K562 (cell line): Measurements from ENCODE around the gene TRAF3IP1. TPM values are rescaled to one million over a fixed set of nuclear protein-coding genes. Genes with fewer than 3 reads are reported as not detected.

Experiments used
- ATAC-seq: fragments of 200-7000 bp; cut with Tn5 transposase; 3 replicates; pipeline ENCODE4 v1.9.1; 2020; ENCODE audit warnings: moderate library complexity
- BruUV-seq: library from RNA; stranded (reverse); fragments of 400-500 nt; replicated peaks from 2 replicates; lab custom pipeline; 2021; lab: Mats Ljungman, UMichigan
- CTCF ChIA-PET: fragments of 300-600 bp; formaldehyde crosslinking; extraction: SDS; loops from one replicate; lab custom pipeline; 2021; ENCODE audit warnings: low intra/inter-chr PET ratio; lab: Yijun Ruan, JAX
- POLR2A ChIA-PET: fragments of 300-600, 350-650 bp; sonication (Branson Sonifier 250); formaldehyde crosslinking; extraction: SDS; loops from one replicate; lab custom pipeline; 2021; ENCODE audit warnings: antibody characterized with exemption, inconsistent platforms; lab: Yijun Ruan, JAX
- DNase-seq, 4 experiments: peaks; one replicate each; pipeline versions ENCODE4 v3.0.0 to v3.0.0-alpha.2; 2011 to 2018; ENCODE audit warnings: low spot score in 3 of 4, mixed read lengths in 3 of 4; ENCODE audit errors: extremely low read depth in 1 of 4
- FAIRE-seq: peaks from 2 replicates; lab custom pipeline; 2011; peaks lifted over from hg19 to GRCh38; lab: Jason Lieb, UNC
- H2AFZ ChIP-seq: 2 replicates; pipeline ENCODE4 v1.6.0; 2011; ENCODE audit warnings: low read depth, low read length, control low read depth, inconsistent platforms
- H3K27ac ChIP-seq: fragments of 200-600 bp; 3 replicates; pipeline ENCODE4 v1.8.0; 2011; ENCODE audit warnings: low read depth, mild to moderate bottlenecking, control low read depth, inconsistent platforms, low read length, moderate library complexity, mixed read lengths; ENCODE audit errors: extremely low read depth
- H3K27me3 ChIP-seq, 2 experiments: fragments of 300-600 bp in 1 of 2; 2 replicates in 1 of 2; 3 replicates in 1 of 2; pipeline versions ENCODE4 v1.6.0 to v1.8.0; 2011; ENCODE audit warnings: inconsistent platforms in 2 of 2, low read length in 2 of 2, mild to moderate bottlenecking in 1 of 2, mixed read lengths in 1 of 2, moderate library complexity in 1 of 2; ENCODE audit not compliant: control insufficient read depth in 2 of 2, insufficient read depth in 2 of 2
- H3K36me3 ChIP-seq: fragments of 300-600 bp; 3 replicates; pipeline ENCODE4 v1.8.0; 2011; ENCODE audit warnings: mild to moderate bottlenecking, low read length, inconsistent platforms; ENCODE audit not compliant: control insufficient read depth, insufficient read depth
- H3K4me1 ChIP-seq, 2 experiments: fragments of 200-600 bp in 1 of 2; replicated peaks in 1 of 2; 2 replicates in 1 of 2; 3 replicates in 1 of 2; pipeline versions ENCODE4 v1.5.1 to v1.8.0; 2011; ENCODE audit warnings: inconsistent platforms in 2 of 2, low read length in 2 of 2, mild to moderate bottlenecking in 1 of 2, mixed read lengths in 1 of 2, moderate library complexity in 1 of 2; ENCODE audit not compliant: control insufficient read depth in 2 of 2, insufficient read depth in 2 of 2
- H3K4me2 ChIP-seq: 2 replicates; pipeline ENCODE4 v1.6.1; 2011; ENCODE audit warnings: low read length, control low read depth, inconsistent platforms, mixed read lengths; ENCODE audit not compliant: insufficient read depth
- H3K4me3 ChIP-seq: fragments of 200-600 bp; sonication (generic), shearing (Covaris generic); 2 replicates; pipeline ENCODE4 v1.5.1; 2016; ENCODE audit warnings: control low read depth, inconsistent platforms
- H3K79me2 ChIP-seq: fragments of 200-600 bp; 3 replicates; pipeline ENCODE4 v1.8.0; 2011; ENCODE audit warnings: low read length, inconsistent platforms; ENCODE audit not compliant: control insufficient read depth, insufficient read depth
- H3K9ac ChIP-seq, 2 experiments: 2 replicates each; pipeline versions ENCODE4 v1.6.0 to v1.6.1; 2011; ENCODE audit warnings: low read depth in 2 of 2, low read length in 2 of 2, control low read depth in 1 of 2, inconsistent platforms in 1 of 2, mild to moderate bottlenecking in 1 of 2, mixed read lengths in 1 of 2; ENCODE audit not compliant: insufficient read depth in 1 of 2
- H3K9me1 ChIP-seq: one replicate; pipeline ENCODE4 v1.6.0; 2011; ENCODE audit warnings: inconsistent platforms, mild to moderate bottlenecking, low read length, moderate library complexity; ENCODE audit not compliant: control insufficient read depth, insufficient read depth
- H3K9me3 ChIP-seq: replicated peaks from 2 replicates; pipeline ENCODE4 v1.5.1; 2011; ENCODE audit warnings: low read depth, low read length, inconsistent platforms; ENCODE audit not compliant: control insufficient read depth, insufficient read depth
- H4K20me1 ChIP-seq: replicated peaks from 2 replicates; pipeline ENCODE4 v1.6.1; 2011; ENCODE audit warnings: low read length, inconsistent platforms, mixed read lengths; ENCODE audit not compliant: control insufficient read depth, insufficient read depth
- HDGF ChIP-seq: fragments of 450-650 bp; IDR thresholded peaks from 2 replicates; pipeline ENCODE4 v1.6.1; 2016
- JUNB ChIP-seq: fragments of 450-650 bp; formaldehyde crosslinking; conservative IDR thresholded peaks from 2 replicates; pipeline ENCODE4 v1.4.0; 2020; ENCODE audit warnings: mild to moderate bottlenecking
- NFXL1 ChIP-seq: fragments of 450-650 bp; formaldehyde crosslinking; IDR thresholded peaks from 2 replicates; pipeline ENCODE4 v1.4.0; 2021; ENCODE audit warnings: mild to moderate bottlenecking
- RBFOX2 ChIP-seq: fragments of 200-400 bp; formaldehyde crosslinking; IDR thresholded peaks from 2 replicates; pipeline ENCODE4 v1.6.1; 2017; ENCODE audit warnings: low read depth, mild to moderate bottlenecking, low read length, moderate library complexity
- RNF2 ChIP-seq: sonication (generic); IDR thresholded peaks from 2 replicates; pipeline ENCODE4 v1.6.1; 2016
- TAF7 ChIP-seq: fragments of 450-650 bp; IDR thresholded peaks from 2 replicates; pipeline ENCODE4 v1.6.1; 2016; ENCODE audit warnings: missing genetic modification characterization, missing compliant biosample characterization
- ZC3H4 ChIP-seq: sonication (generic); formaldehyde crosslinking; IDR thresholded peaks from 2 replicates; pipeline ENCODE4 v1.9.0; 2021; ENCODE audit warnings: missing genetic modification reagents, borderline replicate concordance
- ZNF165 ChIP-seq: fragments of 250-450 bp; sonication (Bioruptor Pico); IDR thresholded peaks from 2 replicates; pipeline ENCODE4 v1.4.0; 2020; ENCODE audit warnings: borderline replicate concordance
- ZNF212 ChIP-seq: fragments of 450-650 bp; formaldehyde crosslinking; IDR thresholded peaks from 2 replicates; pipeline ENCODE4 v1.4.0; 2020; ENCODE audit warnings: mild to moderate bottlenecking
- ZNF217 ChIP-seq: sonication (generic); formaldehyde crosslinking; IDR thresholded peaks from 2 replicates; pipeline ENCODE4 v1.8.0; 2022; ENCODE audit warnings: mild to moderate bottlenecking, missing genetic modification reagents
- ZNF311 ChIP-seq: fragments of 250-450 bp; sonication (Bioruptor Pico); IDR thresholded peaks from 2 replicates; pipeline ENCODE4 v1.4.0; 2020; ENCODE audit warnings: mild to moderate bottlenecking, moderate library complexity
- WGBS: fragments of 100-300 bp; shearing (Covaris generic); methylation state at CpG from one replicate; pipeline ENCODE4 v1.1.6; 2016; ENCODE audit warnings: low coverage, mixed read lengths; ENCODE audit not compliant: insufficient coverage; ENCODE audit errors: missing lambda C conversion rate; 5-methylcytosine and 5-hydroxymethylcytosine counted together
- in situ Hi-C: fragments of 300-500 bp; cut with MboI; formaldehyde crosslinking; loops from 4 replicates; pipeline ENCODE4 v1.15.0; 2018; ENCODE audit warnings: inconsistent platforms, mixed read lengths
- intact Hi-C: fragments of 100-400 bp; cut with micrococcal nuclease; formaldehyde crosslinking; loops from 2 replicates; pipeline ENCODE4 v1.14.2; 2022
- polyA plus RNA-seq, 8 experiments: library from polyadenylated mRNA; depleted of rRNA in 4 of 8; stranded (reverse) in 5 of 8; unstranded in 3 of 8; fragments of >200 nt; fragmentation: Nextera tagmentation in 2 of 8; fragmentation: Illumina TruSeq in 1 of 8; extraction: Ambion mirVana in 2 of 8; extraction: Trizol in 1 of 8; gene quantifications; 2 replicates each; pipeline versions ENCODE4 v1.2.1 to v1.2.3, GENCODE V29; 2011 to 2014; ENCODE audit warnings: inconsistent platforms in 1 of 8, missing spikeins in 1 of 8
- total RNA-seq, 7 experiments: library from RNA; depleted of rRNA in 6 of 7; stranded (reverse); fragments of >200 nt in 6 of 7; fragmentation: Illumina TruSeq in 2 of 7; extraction: Trizol in 2 of 7; gene quantifications; 2 replicates each; pipeline versions ENCODE4 v1.2.1 to v1.2.3, GENCODE V29; 2011 to 2021; ENCODE audit warnings: low replicate concordance in 1 of 7
- TF ChIP-seq, protein P1 (sequence below): fragments of 450-650 bp; formaldehyde crosslinking; IDR thresholded peaks from 2 replicates; pipeline ENCODE4 v1.4.0; 2020; ENCODE audit warnings: mild to moderate bottlenecking, moderate library complexity
- TF ChIP-seq, protein P2 (sequence below): sonication (generic); formaldehyde crosslinking; IDR thresholded peaks from 2 replicates; pipeline ENCODE4 v1.8.0; 2022; ENCODE audit warnings: missing genetic modification reagents, mild to moderate bottlenecking, moderate library complexity, borderline replicate concordance
- TF ChIP-seq, protein P3 (sequence below): fragments of 450-650 bp; IDR thresholded peaks from 2 replicates; pipeline ENCODE4 v1.6.1; 2016; ENCODE audit warnings: borderline replicate concordance
- TF ChIP-seq, protein P4 (sequence below): fragments of 250-450 bp; sonication (Bioruptor Pico); IDR thresholded peaks from 2 replicates; pipeline ENCODE4 v1.4.0; 2020

TRAF3IP1 gene
- total and polyA plus RNA-seq, 9 of the 15 experiments (the other 6 are each of a cell fraction or from before 2014, with no cell fraction given): 1.3 to 7.4 (median 3.4) TPM

DNA sequence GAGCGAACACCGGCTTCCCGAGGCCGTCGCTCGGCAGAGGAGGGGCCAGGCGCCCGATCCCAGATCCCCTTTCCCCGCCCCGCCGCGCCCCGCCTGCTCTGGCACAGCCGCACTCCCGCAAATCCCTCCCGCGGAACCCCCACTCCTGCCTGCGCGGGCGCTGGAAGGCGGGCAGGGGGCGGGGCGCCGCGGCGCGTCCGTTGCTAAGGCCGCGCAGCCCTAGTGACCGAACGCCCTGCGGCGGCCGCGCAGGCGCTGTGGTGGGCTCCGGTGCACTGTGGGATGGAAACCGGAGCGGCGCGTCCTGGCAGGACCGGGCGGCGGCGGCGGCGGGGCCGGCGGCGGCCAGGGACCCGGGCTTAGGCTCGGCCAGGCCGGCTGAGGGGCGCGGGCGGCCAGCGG is at the start of gene TRAF3IP1 (continued):
- TF ChIP-seq, protein P1, sequence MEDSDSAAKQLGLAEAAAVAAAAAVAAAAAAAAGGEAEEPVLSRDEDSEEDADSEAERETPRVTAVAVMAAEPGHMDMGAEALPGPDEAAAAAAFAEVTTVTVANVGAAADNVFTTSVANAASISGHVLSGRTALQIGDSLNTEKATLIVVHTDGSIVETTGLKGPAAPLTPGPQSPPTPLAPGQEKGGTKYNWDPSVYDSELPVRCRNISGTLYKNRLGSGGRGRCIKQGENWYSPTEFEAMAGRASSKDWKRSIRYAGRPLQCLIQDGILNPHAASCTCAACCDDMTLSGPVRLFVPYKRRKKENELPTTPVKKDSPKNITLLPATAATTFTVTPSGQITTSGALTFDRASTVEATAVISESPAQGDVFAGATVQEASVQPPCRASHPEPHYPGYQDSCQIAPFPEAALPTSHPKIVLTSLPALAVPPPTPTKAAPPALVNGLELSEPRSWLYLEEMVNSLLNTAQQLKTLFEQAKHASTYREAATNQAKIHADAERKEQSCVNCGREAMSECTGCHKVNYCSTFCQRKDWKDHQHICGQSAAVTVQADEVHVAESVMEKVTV (CRISPR knock-in tag): no peak
- TF ChIP-seq, protein P2, sequence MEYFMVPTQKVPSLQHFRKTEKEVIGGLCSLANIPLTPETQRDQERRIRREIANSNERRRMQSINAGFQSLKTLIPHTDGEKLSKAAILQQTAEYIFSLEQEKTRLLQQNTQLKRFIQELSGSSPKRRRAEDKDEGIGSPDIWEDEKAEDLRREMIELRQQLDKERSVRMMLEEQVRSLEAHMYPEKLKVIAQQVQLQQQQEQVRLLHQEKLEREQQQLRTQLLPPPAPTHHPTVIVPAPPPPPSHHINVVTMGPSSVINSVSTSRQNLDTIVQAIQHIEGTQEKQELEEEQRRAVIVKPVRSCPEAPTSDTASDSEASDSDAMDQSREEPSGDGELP: peak; percentile 28; the same call in 1 of the 2 replicates

DNA sequence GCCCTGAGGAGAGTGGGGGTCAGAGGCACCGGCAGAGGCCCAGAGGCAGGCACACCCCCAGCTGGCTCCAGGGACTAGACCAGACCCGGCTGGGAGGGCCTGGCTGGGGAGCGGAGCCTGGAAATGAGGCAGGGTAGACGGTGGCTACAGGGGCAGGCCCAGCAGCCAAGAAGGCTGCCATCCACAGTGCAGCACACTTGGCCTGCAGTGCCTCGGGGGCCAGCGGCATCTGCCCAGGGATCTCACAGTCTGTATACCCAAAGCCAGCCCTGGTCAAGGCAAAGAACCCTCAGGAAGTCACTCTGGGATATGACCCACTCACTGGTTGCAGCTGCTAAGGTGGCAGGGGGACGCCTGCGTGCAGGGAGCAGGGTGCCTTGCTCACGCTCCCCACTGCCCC is 49.7 kb upstream of the TRAF3IP1 start:
- no peaks in the 10 kb centered on the region for H3K9me3 ChIP-seq
- no peaks in the 10 kb centered on the region for H3K79me2 ChIP-seq
- H3K27me3 ChIP-seq: no peaks in the 10 kb centered on the region
- BruUV-seq: no TSS peak
- in situ Hi-C loops: loop anchor here (25.0 kb wide), 1 partner anchor 408 kb away; the partner anchor contains the start of gene RAMP1
- no peak overlapping the region for H3K4me3 ChIP-seq
- intact Hi-C loops: no loop called here
- ChIA-PET CTCF (no interaction called here), POLR2A (interaction anchor here (0.6 to 1.1 kb wide), 2 partner anchors 9 to 15 kb away, joined by 3 to 4 read pairs; no protein-coding TSS in a partner anchor)
- peaks cover 43% of the 10 kb centered on the region; the same call in 1 of the 3 replicates for H3K36me3 ChIP-seq
- no peaks in the 10 kb centered on the region for H4K20me1 ChIP-seq
- DNase-seq: no peak
- no peaks in the 10 kb centered on the region; a peak in 1 of 5 replicates for H3K4me1 ChIP-seq
- H3K9me1 ChIP-seq: no peaks in the 10 kb centered on the region
- H3K27ac ChIP-seq: no peak overlapping the region
- no peak for FAIRE-seq
- no peak for ATAC-seq
- H3K4me2 ChIP-seq: no peak overlapping the region
- no peak overlapping the region for H2AFZ ChIP-seq
- 94% methylated on average over 6 of the region's 9 CpGs for WGBS
- no peak overlapping the region for H3K9ac ChIP-seq
- TF ChIP-seq HDGF (no peak), ZC3H4 (CRISPR knock-in tag) (no peak), RBFOX2 (no peak), ZNF165 (CRISPR knock-in tag) (no peak), ZNF212 (CRISPR knock-in tag) (no peak), JUNB (CRISPR knock-in tag) (no peak), ZNF311 (CRISPR knock-in tag) (no peak), TAF7 (tag) (no peak), RNF2 (no peak), NFXL1 (CRISPR knock-in tag) (no peak), ZNF217 (CRISPR knock-in tag) (no peak)
- TF ChIP-seq, protein P1 (CRISPR knock-in tag): no peak
- TF ChIP-seq, protein P3, sequence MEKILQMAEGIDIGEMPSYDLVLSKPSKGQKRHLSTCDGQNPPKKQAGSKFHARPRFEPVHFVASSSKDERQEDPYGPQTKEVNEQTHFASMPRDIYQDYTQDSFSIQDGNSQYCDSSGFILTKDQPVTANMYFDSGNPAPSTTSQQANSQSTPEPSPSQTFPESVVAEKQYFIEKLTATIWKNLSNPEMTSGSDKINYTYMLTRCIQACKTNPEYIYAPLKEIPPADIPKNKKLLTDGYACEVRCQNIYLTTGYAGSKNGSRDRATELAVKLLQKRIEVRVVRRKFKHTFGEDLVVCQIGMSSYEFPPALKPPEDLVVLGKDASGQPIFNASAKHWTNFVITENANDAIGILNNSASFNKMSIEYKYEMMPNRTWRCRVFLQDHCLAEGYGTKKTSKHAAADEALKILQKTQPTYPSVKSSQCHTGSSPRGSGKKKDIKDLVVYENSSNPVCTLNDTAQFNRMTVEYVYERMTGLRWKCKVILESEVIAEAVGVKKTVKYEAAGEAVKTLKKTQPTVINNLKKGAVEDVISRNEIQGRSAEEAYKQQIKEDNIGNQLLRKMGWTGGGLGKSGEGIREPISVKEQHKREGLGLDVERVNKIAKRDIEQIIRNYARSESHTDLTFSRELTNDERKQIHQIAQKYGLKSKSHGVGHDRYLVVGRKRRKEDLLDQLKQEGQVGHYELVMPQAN: no peak
- TF ChIP-seq, protein P4, sequence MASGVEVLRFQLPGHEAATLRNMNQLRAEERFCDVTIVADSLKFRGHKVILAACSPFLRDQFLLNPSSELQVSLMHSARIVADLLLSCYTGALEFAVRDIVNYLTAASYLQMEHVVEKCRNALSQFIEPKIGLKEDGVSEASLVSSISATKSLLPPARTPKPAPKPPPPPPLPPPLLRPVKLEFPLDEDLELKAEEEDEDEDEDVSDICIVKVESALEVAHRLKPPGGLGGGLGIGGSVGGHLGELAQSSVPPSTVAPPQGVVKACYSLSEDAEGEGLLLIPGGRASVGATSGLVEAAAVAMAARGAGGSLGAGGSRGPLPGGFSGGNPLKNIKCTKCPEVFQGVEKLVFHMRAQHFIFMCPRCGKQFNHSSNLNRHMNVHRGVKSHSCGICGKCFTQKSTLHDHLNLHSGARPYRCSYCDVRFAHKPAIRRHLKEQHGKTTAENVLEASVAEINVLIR (CRISPR knock-in tag): no peak
